GM06990 (cell line): ENCODE measurements around the gene SCMH1.

Source experiments
- DNase-seq: peaks from one replicate; pipeline ENCODE4 v3.0.0-alpha.2; 2011; ENCODE audit not compliant: insufficient read length; ENCODE audit errors: extremely low read depth
- H3K27me3 ChIP-seq: replicated peaks from 2 replicates; pipeline ENCODE4 v1.6.0; 2011; ENCODE audit warnings: low read length; ENCODE audit not compliant: control insufficient read depth, insufficient read depth
- H3K36me3 ChIP-seq: 2 replicates; pipeline ENCODE4 v1.5.1; 2011; ENCODE audit warnings: low read length; ENCODE audit not compliant: control insufficient read depth, insufficient read depth
- H3K4me3 ChIP-seq: replicated peaks from 2 replicates; pipeline ENCODE4 v1.5.1; 2011; ENCODE audit warnings: low read depth, mild to moderate bottlenecking, control low read depth, low read length
- TF ChIP-seq, protein P1 (sequence below): IDR thresholded peaks from 2 replicates; pipeline ENCODE4 v1.5.1; 2011; ENCODE audit warnings: low read length, control low read depth, mild to moderate bottlenecking, inconsistent platforms; ENCODE audit not compliant: insufficient read depth, poor library complexity, severe bottlenecking

SCMH1 gene

DNA sequence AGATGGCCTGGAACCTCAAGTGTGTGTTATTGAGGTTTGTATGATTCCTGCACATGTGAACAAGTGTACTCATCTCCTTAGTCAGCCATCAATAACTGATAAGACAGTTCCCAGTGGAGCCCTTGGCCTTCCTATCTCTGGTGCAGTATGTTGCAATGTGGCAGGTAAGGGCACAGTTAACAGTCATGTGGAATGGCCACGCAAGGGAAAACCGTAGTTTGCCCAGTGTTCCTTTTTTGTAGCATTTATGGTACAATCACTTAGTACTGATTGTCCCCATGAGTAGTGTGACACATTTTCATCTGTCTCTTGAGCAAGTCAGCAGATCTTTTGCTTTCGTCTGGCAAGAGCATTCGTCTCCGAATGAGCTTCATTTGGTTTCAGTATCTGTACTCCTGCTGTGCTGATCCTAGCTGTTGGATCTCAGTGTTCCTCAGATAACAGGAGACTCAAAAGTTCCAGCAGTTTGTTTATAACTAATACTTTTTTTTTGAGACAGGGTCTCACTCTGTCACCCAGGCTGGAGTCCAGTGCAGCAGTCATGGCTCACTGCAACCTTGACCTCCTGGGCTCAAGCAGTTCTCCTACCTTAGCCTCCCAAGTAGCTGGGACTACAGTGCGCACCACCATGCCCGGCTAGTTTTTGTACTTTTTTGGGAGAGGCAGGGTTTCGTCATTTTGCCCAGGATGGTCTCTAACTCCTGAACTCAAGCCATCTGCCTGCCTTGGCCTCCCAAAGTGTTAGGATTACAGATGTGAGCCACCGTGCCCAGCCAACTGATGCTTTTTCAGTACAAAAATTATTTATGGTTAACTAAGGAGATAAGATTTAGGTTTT, 254.4 kb downstream of the SCMH1 start:
- DNase-seq = no peak
- TF ChIP-seq, protein P1, sequence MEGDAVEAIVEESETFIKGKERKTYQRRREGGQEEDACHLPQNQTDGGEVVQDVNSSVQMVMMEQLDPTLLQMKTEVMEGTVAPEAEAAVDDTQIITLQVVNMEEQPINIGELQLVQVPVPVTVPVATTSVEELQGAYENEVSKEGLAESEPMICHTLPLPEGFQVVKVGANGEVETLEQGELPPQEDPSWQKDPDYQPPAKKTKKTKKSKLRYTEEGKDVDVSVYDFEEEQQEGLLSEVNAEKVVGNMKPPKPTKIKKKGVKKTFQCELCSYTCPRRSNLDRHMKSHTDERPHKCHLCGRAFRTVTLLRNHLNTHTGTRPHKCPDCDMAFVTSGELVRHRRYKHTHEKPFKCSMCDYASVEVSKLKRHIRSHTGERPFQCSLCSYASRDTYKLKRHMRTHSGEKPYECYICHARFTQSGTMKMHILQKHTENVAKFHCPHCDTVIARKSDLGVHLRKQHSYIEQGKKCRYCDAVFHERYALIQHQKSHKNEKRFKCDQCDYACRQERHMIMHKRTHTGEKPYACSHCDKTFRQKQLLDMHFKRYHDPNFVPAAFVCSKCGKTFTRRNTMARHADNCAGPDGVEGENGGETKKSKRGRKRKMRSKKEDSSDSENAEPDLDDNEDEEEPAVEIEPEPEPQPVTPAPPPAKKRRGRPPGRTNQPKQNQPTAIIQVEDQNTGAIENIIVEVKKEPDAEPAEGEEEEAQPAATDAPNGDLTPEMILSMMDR = no peak

DNA sequence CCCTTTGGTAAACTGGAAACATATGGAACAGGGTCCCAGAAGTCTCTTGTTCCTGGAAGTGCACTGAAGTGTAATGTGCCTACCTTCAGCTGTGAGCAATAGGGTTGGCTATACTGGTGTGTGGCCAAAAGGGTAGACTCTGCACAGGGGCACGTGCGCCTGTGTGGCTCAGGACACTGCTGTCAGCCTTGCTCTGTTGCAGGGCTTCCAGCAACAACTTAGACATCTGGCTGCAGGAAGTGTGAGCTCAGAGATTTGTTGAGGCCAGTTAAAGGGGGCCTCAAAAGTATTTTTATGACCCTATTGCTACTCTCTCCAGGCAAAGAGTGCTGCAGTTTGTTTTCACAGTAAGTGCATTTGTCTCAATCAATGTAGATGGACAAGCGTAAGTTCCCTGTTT, 255.2 kb downstream of the SCMH1 start:
- Histone ChIP-seq H3K4me3 (no peak overlapping the region), H3K36me3 (peaks cover 29% of the 10 kb centered on the region), H3K27me3 (no peaks in the 10 kb centered on the region)
- no peak for DNase-seq
- TF ChIP-seq, protein P1 = no peak

More for the DNA sequence above, 254.4 kb downstream of the SCMH1 start:
- Histone ChIP-seq H3K36me3 (peaks cover 30% of the 10 kb centered on the region), H3K4me3 (no peak overlapping the region), H3K27me3 (no peaks in the 10 kb centered on the region)

DNA sequence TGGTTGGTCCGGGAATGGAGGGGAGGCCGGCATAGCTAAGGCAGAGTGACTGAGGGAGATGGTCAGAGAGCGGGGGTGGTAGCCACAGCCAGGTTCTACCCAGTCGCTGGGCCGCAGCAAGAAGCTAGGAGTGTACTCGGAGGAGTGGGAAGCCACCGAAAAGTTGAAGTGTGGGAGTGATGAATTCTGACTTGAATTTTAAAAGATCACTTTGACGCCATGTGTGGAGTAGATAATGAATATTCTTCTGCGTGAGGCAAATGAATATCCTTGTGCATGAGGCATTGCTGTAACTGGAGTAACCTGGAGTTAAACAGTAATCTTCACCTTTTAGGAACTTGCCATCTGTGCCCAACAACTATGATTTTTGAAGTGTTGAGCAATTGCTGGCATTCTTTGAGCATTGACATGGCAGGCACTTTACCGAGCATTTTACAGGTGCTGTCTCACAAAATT, 255.8 kb downstream of the SCMH1 start:
- DNase-seq = no peak
- TF ChIP-seq, protein P1 = no peak
- H3K27me3 ChIP-seq = no peaks in the 10 kb centered on the region
- H3K4me3 ChIP-seq = no peak overlapping the region
- H3K36me3 ChIP-seq = peaks cover 27% of the 10 kb centered on the region

DNA sequence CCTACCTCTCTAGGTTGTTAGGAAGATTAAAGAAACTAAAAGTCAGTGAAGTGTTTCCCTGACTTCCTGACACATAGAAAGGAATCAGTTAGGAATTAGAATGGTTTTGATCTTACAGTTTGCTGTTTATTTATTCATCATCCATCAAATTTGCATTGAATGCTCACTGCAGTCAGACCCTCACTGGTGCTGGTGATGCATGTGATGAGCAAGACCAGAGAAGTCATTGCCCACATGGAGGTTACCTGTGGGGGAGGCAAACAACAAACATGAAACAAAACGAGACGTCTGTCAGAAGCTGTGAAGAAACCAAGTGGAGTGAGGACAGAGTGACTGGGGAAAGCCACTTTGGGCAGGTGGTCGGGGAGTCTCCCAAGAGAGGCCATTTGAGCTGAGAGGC, 256.2 kb downstream of the SCMH1 start:
- Histone ChIP-seq H3K4me3 (no peak overlapping the region), H3K36me3 (peaks cover 27% of the 10 kb centered on the region), H3K27me3 (no peaks in the 10 kb centered on the region)
- TF ChIP-seq, protein P1 = no peak
- DNase-seq = no peak

DNA sequence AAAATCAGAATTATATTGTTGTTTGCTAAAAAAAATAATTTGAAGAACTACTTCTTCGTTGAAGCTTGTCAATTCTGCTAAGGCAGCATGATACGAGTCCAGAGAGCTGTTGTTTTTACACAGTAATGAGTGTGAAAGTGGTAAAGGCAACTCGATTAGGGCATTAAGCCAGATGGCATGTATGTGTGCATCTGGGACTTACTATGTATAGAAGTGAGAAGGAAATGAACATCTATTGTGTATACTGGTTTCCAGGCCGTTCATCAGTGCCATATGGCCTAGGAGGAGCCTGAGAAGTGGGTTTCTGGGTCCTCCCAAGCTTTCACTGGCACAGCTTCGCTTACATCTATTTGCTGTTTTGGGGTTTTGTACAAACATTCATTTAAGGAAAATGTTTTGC, 256.9 kb downstream of the SCMH1 start:
- Histone ChIP-seq H3K27me3 (no peaks in the 10 kb centered on the region), H3K4me3 (no peak overlapping the region), H3K36me3 (peaks cover 25% of the 10 kb centered on the region)
- no peak for DNase-seq
- TF ChIP-seq, protein P1 = no peak
